ENCODE data around the gene MOCOS. TPM values are rescaled to one million over a fixed set of nuclear protein-coding genes. Genes with fewer than 3 reads are reported as not detected.

Gene MOCOS
- total and polyA plus RNA-seq, 2 of the 13 experiments (the other 11 are each of a cell fraction or from before 2014, with no cell fraction given): 7.7 to 15.4 TPM

- TF ChIP-seq, protein P1, sequence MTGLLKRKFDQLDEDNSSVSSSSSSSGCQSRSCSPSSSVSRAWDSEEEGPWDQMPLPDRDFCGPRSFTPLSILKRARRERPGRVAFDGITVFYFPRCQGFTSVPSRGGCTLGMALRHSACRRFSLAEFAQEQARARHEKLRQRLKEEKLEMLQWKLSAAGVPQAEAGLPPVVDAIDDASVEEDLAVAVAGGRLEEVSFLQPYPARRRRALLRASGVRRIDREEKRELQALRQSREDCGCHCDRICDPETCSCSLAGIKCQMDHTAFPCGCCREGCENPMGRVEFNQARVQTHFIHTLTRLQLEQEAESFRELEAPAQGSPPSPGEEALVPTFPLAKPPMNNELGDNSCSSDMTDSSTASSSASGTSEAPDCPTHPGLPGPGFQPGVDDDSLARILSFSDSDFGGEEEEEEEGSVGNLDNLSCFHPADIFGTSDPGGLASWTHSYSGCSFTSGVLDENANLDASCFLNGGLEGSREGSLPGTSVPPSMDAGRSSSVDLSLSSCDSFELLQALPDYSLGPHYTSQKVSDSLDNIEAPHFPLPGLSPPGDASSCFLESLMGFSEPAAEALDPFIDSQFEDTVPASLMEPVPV (CRISPR knock-in tag; IDR thresholded peaks at IDR 0.05): no peak
These were observed 54.5 kb downstream of the MOCOS start (continued) for GRCh38 chr18:36241831-36242230.

DNA sequence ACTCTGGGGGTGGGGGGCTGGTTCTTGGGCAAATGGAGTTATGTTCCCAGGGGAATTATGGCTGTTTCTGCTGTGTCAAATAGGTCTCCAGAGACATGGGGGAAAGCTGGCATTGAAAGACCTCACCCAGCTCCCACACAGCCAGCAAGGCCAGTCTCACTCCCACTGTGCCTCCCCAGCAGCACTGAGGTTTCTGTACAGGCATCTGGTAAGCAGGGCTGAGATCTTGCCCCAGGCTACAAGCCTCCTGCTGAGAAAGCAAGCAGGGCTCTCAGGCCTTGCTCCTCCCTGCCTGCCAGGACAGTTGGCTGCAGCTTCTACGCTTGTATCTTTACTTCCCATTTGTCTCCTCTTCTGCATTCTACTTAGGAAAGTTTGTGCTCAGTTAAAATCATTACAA is 59.7 kb downstream of the MOCOS start:
- ATAC-seq (no peak), FAIRE-seq (no peak), DNase-seq (ENCODE audit: low spot score) (no peak)
- Histone ChIP-seq H3K9ac (ENCODE audit: insufficient read depth, low read depth, low read length) (no peak overlapping the region), H3K79me2 (ENCODE audit: insufficient read depth, low read length) (no peaks in the 10 kb centered on the region), H3K4me3 (replicated peaks in 1 of 3; ENCODE audit: insufficient read depth in 1 of 3, low read depth in 2 of 3, low read length in 3 of 3) (no peak overlapping the region), H3K4me2 (ENCODE audit: low read depth, low read length) (no peak overlapping the region), H2AFZ (ENCODE audit: low read length) (no peak overlapping the region), H3K9me3 (ENCODE audit: low read length) (no peaks in the 10 kb centered on the region), H3K27ac (ENCODE audit: extremely low read length, insufficient read depth, low read length) (no peak overlapping the region), H3K36me3 (replicated peaks in 1 of 2; ENCODE audit: control insufficient read depth in 1 of 2, insufficient read depth in 2 of 2, low read length in 2 of 2) (peaks cover 8 to 28% of the 10 kb centered on the region in 2 experiments), H4K20me1 (ENCODE audit: insufficient read depth, low read length) (no peaks in the 10 kb centered on the region), H3K27me3 (ENCODE audit: control insufficient read depth in 1 of 2, insufficient read depth in 2 of 2, low read length in 2 of 2) (no peaks in the 10 kb centered on the region), H3K4me1 (ENCODE audit: insufficient read depth, low read length) (peaks cover 21% of the 10 kb centered on the region)
- POLR2A ChIA-PET: no interaction called here
- no TSS peak for BruUV-seq (replicated peaks)
- CTCF ChIA-PET (ENCODE audit: low intra/inter-chr PET ratio, low total read pairs): no interaction called here
- TF ChIP-seq MZF1 (CRISPR knock-in tag; IDR thresholded peaks at IDR 0.05; ENCODE audit: borderline replicate concordance): no peak
- no peak for TF ChIP-seq ZNF772 (CRISPR knock-in tag; IDR thresholded peaks at IDR 0.05)
- no peak for TF ChIP-seq MIER3 (CRISPR knock-in tag; IDR thresholded peaks at IDR 0.05; ENCODE audit: borderline replicate concordance)
- no peak for TF ChIP-seq ZNF225 (CRISPR knock-in tag; IDR thresholded peaks at IDR 0.05)
- TF ChIP-seq ZNF256 (CRISPR knock-in tag; conservative IDR thresholded peaks at IDR 0.05): no peak
- intact Hi-C loops (cut with micrococcal nuclease; ENCODE audit: unreplicated experiment) (no loop called here), in situ Hi-C loops (cut with HindIII; ENCODE audit: extremely low pct_ligation_motif_present, low pct_unique_long_range_greater_than_20kb) (no loop called here)
- WGBS (ENCODE audit: low lambda C conversion rate): 93% methylated on average over 1 of the region's 1 CpG

GRCh38 chr18:36249392-36249791 is 62.1 kb downstream of the MOCOS start:
- Histone ChIP-seq H3K79me2 (ENCODE audit: insufficient read depth, low read length) (no peaks in the 10 kb centered on the region), H3K4me3 (replicated peaks in 1 of 3; ENCODE audit: insufficient read depth in 1 of 3, low read depth in 2 of 3, low read length in 3 of 3) (no peak overlapping the region), H4K20me1 (ENCODE audit: insufficient read depth, low read length) (no peaks in the 10 kb centered on the region), H3K9ac (ENCODE audit: insufficient read depth, low read depth, low read length) (no peak overlapping the region), H3K4me1 (ENCODE audit: insufficient read depth, low read length) (peaks cover 10% of the 10 kb centered on the region), H3K4me2 (ENCODE audit: low read depth, low read length) (no peak overlapping the region), H2AFZ (ENCODE audit: low read length) (no peak overlapping the region), H3K27me3 (ENCODE audit: control insufficient read depth in 1 of 2, insufficient read depth in 2 of 2, low read length in 2 of 2) (no peaks in the 10 kb centered on the region), H3K9me3 (ENCODE audit: low read length) (no peaks in the 10 kb centered on the region), H3K36me3 (replicated peaks in 1 of 2; ENCODE audit: control insufficient read depth in 1 of 2, insufficient read depth in 2 of 2, low read length in 2 of 2) (peaks cover 8 to 30% of the 10 kb centered on the region in 2 experiments), H3K27ac (ENCODE audit: extremely low read length, insufficient read depth, low read length) (no peak overlapping the region)
- BruUV-seq (replicated peaks): no TSS peak
- TF ChIP-seq ZNF24 (IDR thresholded peaks at IDR 0.05) (no peak), HDAC2 (CRISPR knock-in tag; IDR thresholded peaks at IDR 0.05) (no peak), BATF2 (CRISPR knock-in tag; IDR thresholded peaks at IDR 0.05) (no peak), ZSCAN22 (CRISPR knock-in tag; IDR thresholded peaks at IDR 0.05) (no peak), ZNF652 (CRISPR knock-in tag; IDR thresholded peaks at IDR 0.05; ENCODE audit: borderline replicate concordance, low read depth) (no peak), JUN (CRISPR knock-in tag; IDR thresholded peaks at IDR 0.05) (no peak)
- TF ChIP-seq, protein P2, sequence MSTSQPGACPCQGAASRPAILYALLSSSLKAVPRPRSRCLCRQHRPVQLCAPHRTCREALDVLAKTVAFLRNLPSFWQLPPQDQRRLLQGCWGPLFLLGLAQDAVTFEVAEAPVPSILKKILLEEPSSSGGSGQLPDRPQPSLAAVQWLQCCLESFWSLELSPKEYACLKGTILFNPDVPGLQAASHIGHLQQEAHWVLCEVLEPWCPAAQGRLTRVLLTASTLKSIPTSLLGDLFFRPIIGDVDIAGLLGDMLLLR (CRISPR knock-in tag; IDR thresholded peaks at IDR 0.05): no peak
- ChIA-PET CTCF (ENCODE audit: low intra/inter-chr PET ratio, low total read pairs) (no interaction called here), POLR2A (no interaction called here)
- ATAC-seq: no peak
- no peak for FAIRE-seq
- in situ Hi-C loops (cut with HindIII; ENCODE audit: extremely low pct_ligation_motif_present, low pct_unique_long_range_greater_than_20kb) (no loop called here), intact Hi-C loops (cut with micrococcal nuclease; ENCODE audit: unreplicated experiment) (no loop called here)
- no peak for DNase-seq (ENCODE audit: low spot score)
